Ectodermal cell (in vitro differentiated cells): ENCODE data around the gene INSIG1.

ENCODE experiments used
- H3K27ac ChIP-seq: 2 replicates; pipeline ENCODE4 v1.7.0; 2013; ENCODE audit warnings: mild to moderate bottlenecking, low read depth, low read length; ENCODE audit not compliant: insufficient read depth, poor library complexity, severe bottlenecking
- H3K27me3 ChIP-seq: 2 replicates; pipeline ENCODE4 v1.7.0; 2013; ENCODE audit warnings: mild to moderate bottlenecking, low read length; ENCODE audit not compliant: insufficient read depth, control insufficient read depth, poor library complexity, severe bottlenecking
- H3K36me3 ChIP-seq: one replicate; pipeline ENCODE4 v1.7.0; 2013; ENCODE audit warnings: low read length; ENCODE audit not compliant: control insufficient read depth, insufficient read depth
- H3K4me1 ChIP-seq: one replicate; pipeline ENCODE4 v1.7.0; 2013; ENCODE audit warnings: low read length; ENCODE audit not compliant: control insufficient read depth, insufficient read depth
- H3K4me3 ChIP-seq: 2 replicates; pipeline ENCODE4 v1.7.0; 2013; ENCODE audit warnings: low read depth, low read length, control low read depth; ENCODE audit not compliant: insufficient read depth
- H3K9me3 ChIP-seq: 2 replicates; pipeline ENCODE4 v1.7.0; 2013; ENCODE audit warnings: mild to moderate bottlenecking, low read length, moderate library complexity; ENCODE audit not compliant: control insufficient read depth
- WGBS, 2 experiments: methylation state at CpG; one replicate each; pipeline ENCODE4 v1.1.7; 2013; ENCODE audit warnings: missing lambda C conversion rate in 2 of 2; 5-methylcytosine and 5-hydroxymethylcytosine counted together

Gene INSIG1

GRCh38 chr7:155348806-155349205 is 51.1 kb downstream of the INSIG1 start:
- no peak overlapping the region for H3K4me3 ChIP-seq
- no peaks in the 10 kb centered on the region for H3K36me3 ChIP-seq
- H3K4me1 ChIP-seq = no peaks in the 10 kb centered on the region
- peaks cover 25% of the 10 kb centered on the region for H3K27me3 ChIP-seq
- WGBS, 2 experiments = 92 to 97% methylated on average over 2 of the region's 2 CpGs
- H3K27ac ChIP-seq = no peak overlapping the region
- no peaks in the 10 kb centered on the region for H3K9me3 ChIP-seq

GRCh38 chr7:155349601-155350331 is 52.1 kb downstream of the INSIG1 start:
- WGBS, 2 experiments = 78 to 79% methylated on average over 49 of the region's 49 CpGs
- Histone ChIP-seq H3K4me3 (no peak overlapping the region), H3K9me3 (no peaks in the 10 kb centered on the region), H3K4me1 (no peaks in the 10 kb centered on the region), H3K27ac (no peak overlapping the region), H3K36me3 (no peaks in the 10 kb centered on the region), H3K27me3 (peaks cover 18% of the 10 kb centered on the region)

- 93% methylated on average over 14 of the region's 14 CpGs for WGBS, 2 experiments
- no peaks in the 10 kb centered on the region for H3K36me3 ChIP-seq
- no peak overlapping the region for H3K27ac ChIP-seq
- no peak overlapping the region for H3K4me3 ChIP-seq
- no peaks in the 10 kb centered on the region for H3K9me3 ChIP-seq
- no peaks in the 10 kb centered on the region for H3K4me1 ChIP-seq
- peaks cover 6% of the 10 kb centered on the region for H3K27me3 ChIP-seq
Observed at GRCh38 chr7:155351120-155351870, 53.6 kb downstream of the INSIG1 start.

DNA sequence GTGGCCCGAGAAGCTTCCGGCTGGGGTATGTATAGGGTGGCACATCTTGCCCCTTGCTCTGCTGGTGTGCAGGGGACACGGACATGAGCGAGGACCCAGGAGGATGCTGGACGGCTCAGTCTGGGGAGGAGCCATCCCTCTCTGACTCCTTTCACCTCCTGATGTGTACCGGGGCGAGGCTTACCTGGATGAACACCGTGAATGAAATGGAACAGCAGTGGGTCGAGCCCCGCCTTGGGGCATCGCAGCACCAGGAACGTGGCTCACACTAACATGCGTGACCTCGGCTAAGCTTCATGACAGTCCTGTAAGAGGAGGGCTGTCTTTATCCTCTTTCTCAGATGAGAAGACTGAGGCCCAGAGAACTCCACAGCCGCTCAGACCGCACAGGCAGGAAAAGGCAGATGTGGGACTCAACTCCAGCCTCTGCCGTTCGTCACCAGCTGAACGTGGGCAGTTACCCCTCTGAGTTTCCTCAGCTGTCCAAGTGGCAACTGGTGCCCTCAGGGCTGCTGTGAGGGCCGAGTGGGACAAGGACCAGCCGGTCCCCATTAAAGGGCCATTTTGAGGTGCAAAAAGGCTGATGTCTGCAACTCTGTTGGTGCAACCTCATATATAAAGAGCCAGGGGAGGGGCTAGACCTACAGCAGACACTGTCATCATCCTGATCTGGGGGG is 54.5 kb downstream of the INSIG1 start:
- no peaks in the 10 kb centered on the region for H3K4me1 ChIP-seq
- peaks cover 8% of the 10 kb centered on the region for H3K27me3 ChIP-seq
- H3K36me3 ChIP-seq = no peaks in the 10 kb centered on the region
- H3K9me3 ChIP-seq = no peaks in the 10 kb centered on the region
- H3K27ac ChIP-seq = no peak overlapping the region
- no peak overlapping the region for H3K4me3 ChIP-seq
- 91 to 92% methylated on average over 21 of the region's 21 CpGs for WGBS, 2 experiments

GRCh38 chr7:155352753-155353115 is 55.1 kb downstream of the INSIG1 start:
- WGBS, 2 experiments = 93 to 96% methylated on average over 5 of the region's 5 CpGs
- peaks cover 13% of the 10 kb centered on the region for H3K27me3 ChIP-seq

GRCh38 chr7:155353256-155353897 is 55.7 kb downstream of the INSIG1 start:
- H3K4me1 ChIP-seq = no peaks in the 10 kb centered on the region
- no peaks in the 10 kb centered on the region for H3K36me3 ChIP-seq
- no peaks in the 10 kb centered on the region for H3K9me3 ChIP-seq
- H3K27me3 ChIP-seq = peaks cover 20% of the 10 kb centered on the region
- no peak overlapping the region for H3K4me3 ChIP-seq
- H3K27ac ChIP-seq = no peak overlapping the region
- WGBS, 2 experiments = 82% methylated on average over 9 of the region's 9 CpGs

More at GRCh38 chr7:155352753-155353115, 55.1 kb downstream of the INSIG1 start:
- no peaks in the 10 kb centered on the region for H3K36me3 ChIP-seq
- H3K9me3 ChIP-seq = no peaks in the 10 kb centered on the region
- H3K4me1 ChIP-seq = no peaks in the 10 kb centered on the region
- H3K27ac ChIP-seq = no peak overlapping the region
- no peak overlapping the region for H3K4me3 ChIP-seq

DNA sequence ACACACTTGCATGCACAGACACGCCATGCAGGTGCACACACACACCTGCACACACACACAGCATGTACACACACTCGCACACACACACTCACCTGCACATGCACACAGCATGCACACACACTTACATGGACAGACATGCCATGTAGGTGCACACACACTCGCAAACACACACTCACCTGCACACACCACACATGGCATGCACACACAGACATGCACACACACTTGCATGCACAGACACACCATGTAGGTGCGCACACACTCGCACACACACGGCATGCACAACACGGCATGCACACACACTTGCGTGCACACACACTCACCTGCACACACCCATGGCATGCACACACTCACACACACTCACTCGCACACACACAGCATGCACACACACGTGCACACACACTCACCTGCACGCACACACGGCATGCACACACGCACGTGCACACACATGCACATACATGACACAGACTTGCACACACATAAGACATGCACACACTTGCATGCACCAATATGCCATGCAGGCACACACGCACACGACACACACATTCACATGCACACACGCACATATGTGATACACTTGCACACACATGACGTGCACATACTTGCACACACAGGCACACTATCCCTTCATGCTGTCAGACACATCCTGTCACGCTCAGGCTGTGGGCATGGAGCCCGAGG is 56.8 kb downstream of the INSIG1 start:
- H3K4me1 ChIP-seq = peaks cover 8% of the 10 kb centered on the region
- peaks cover 31% of the 10 kb centered on the region for H3K27me3 ChIP-seq
- H3K27ac ChIP-seq = no peak overlapping the region
- no peak overlapping the region for H3K4me3 ChIP-seq
- H3K9me3 ChIP-seq = no peaks in the 10 kb centered on the region
- H3K36me3 ChIP-seq = no peaks in the 10 kb centered on the region
- 86% methylated on average over 20 of the region's 20 CpGs for WGBS, 2 experiments

DNA sequence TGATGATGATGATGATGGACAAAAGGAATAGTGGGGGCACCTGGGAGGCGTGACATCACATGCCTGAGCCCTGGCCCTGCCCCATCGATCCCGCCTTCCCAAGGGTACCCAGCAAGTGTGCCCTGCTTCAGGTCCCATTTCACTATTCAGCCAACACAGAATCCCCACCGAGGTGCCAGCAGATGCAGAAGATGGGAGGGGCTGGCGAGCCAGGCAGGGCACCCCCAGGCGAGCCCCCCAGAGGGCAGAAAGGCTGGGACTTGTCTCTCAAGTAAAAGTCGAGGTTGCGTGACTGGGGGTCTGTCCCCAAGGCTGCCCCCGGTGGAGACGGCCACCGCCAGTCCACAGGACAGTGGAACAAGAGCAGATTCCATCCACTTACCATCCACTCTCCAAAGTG is 57.5 kb downstream of the INSIG1 start:
- Histone ChIP-seq H3K27ac (no peak overlapping the region), H3K4me3 (no peak overlapping the region), H3K27me3 (peaks cover 38% of the 10 kb centered on the region), H3K9me3 (no peaks in the 10 kb centered on the region), H3K4me1 (peaks cover 8% of the 10 kb centered on the region), H3K36me3 (no peaks in the 10 kb centered on the region)
- 90 to 91% methylated on average over 11 of the region's 11 CpGs for WGBS, 2 experiments

- Histone ChIP-seq H3K27me3 (peaks cover 43% of the 10 kb centered on the region), H3K27ac (no peak overlapping the region), H3K36me3 (no peaks in the 10 kb centered on the region), H3K4me3 (no peak overlapping the region), H3K4me1 (peaks cover 8% of the 10 kb centered on the region), H3K9me3 (no peaks in the 10 kb centered on the region)
- WGBS, 2 experiments = 89 to 94% methylated on average over 8 of the region's 8 CpGs
Observed at GRCh38 chr7:155355745-155356144, 58.1 kb downstream of the INSIG1 start.
